WTC11 (cell line): Measurements from ENCODE around the gene UBE2E1.

ENCODE experiments used
- CTCF ChIP-seq: fragments of 200-600 bp; IDR thresholded peaks from 2 replicates; pipeline ENCODE4 v1.8.0; 2022; ENCODE audit warnings: antibody characterized with exemption
- E2F1 ChIP-seq: sonication (generic); formaldehyde crosslinking; IDR thresholded peaks from 2 replicates; pipeline ENCODE4 v1.8.0; 2022; ENCODE audit warnings: mild to moderate bottlenecking, missing genetic modification reagents
- ETV6 ChIP-seq: sonication (generic); formaldehyde crosslinking; IDR thresholded peaks from 2 replicates; pipeline ENCODE4 v1.8.1; 2022; ENCODE audit warnings: mild to moderate bottlenecking, missing genetic modification reagents
- HMGA2 ChIP-seq: fragments of 250-450 bp; sonication (Bioruptor Pico); IDR thresholded peaks from 2 replicates; pipeline ENCODE4 v1.4.0; 2021; ENCODE audit warnings: mild to moderate bottlenecking, moderate library complexity
- JUN ChIP-seq: sonication (generic); formaldehyde crosslinking; IDR thresholded peaks from 2 replicates; pipeline ENCODE4 v1.8.0; 2023; ENCODE audit warnings: mild to moderate bottlenecking, missing genetic modification reagents
- MLX ChIP-seq: sonication (generic); formaldehyde crosslinking; IDR thresholded peaks from 2 replicates; pipeline ENCODE4 v1.8.1; 2023; ENCODE audit warnings: mild to moderate bottlenecking, missing genetic modification reagents, moderate library complexity
- NFYB ChIP-seq: sonication (generic); formaldehyde crosslinking; conservative IDR thresholded peaks from 2 replicates; pipeline ENCODE4 v1.8.0; 2022; ENCODE audit warnings: low read depth, missing genetic modification reagents
- TP53 ChIP-seq: sonication (generic); formaldehyde crosslinking; IDR thresholded peaks from 2 replicates; pipeline ENCODE4 v1.8.1; 2023; ENCODE audit warnings: mild to moderate bottlenecking, missing genetic modification reagents
- USF1 ChIP-seq: sonication (generic); formaldehyde crosslinking; IDR thresholded peaks from 2 replicates; pipeline ENCODE4 v1.8.0; 2022; ENCODE audit warnings: mild to moderate bottlenecking, missing genetic modification reagents
- ZNF232 ChIP-seq: sonication (generic); formaldehyde crosslinking; IDR thresholded peaks from 2 replicates; pipeline ENCODE4 v1.8.0; 2022; ENCODE audit warnings: mild to moderate bottlenecking, missing genetic modification reagents
- ZNF423 ChIP-seq: fragments of 250-450 bp; sonication (Bioruptor Pico); IDR thresholded peaks from 2 replicates; pipeline ENCODE4 v2.1.2; 2022; ENCODE audit warnings: mild to moderate bottlenecking, moderate library complexity

- no peak for TF ChIP-seq TP53 (CRISPR knock-in tag)
- no peak for TF ChIP-seq CTCF
- no peak for TF ChIP-seq E2F1 (CRISPR knock-in tag)
- TF ChIP-seq USF1 (CRISPR knock-in tag): no peak
- TF ChIP-seq HMGA2 (CRISPR knock-in tag): no peak
- TF ChIP-seq JUN: no peak
- TF ChIP-seq ZNF232: no peak
- TF ChIP-seq ETV6 (CRISPR knock-in tag): no peak
- TF ChIP-seq ZNF423 (CRISPR knock-in tag): no peak
- TF ChIP-seq MLX: no peak
- no peak for TF ChIP-seq NFYB (CRISPR knock-in tag)
These were observed 15.1 kb downstream of the UBE2E1 start for GRCh38 chr3:23820888-23821287.
